Measurements from ENCODE around the gene SPATA31A5.
"Not testable (repeated sequence)": the region's sequence is repeated elsewhere in the genome, so short reads cannot be mapped to it uniquely, and the experiment has no call there.

Gene SPATA31A5

DNA sequence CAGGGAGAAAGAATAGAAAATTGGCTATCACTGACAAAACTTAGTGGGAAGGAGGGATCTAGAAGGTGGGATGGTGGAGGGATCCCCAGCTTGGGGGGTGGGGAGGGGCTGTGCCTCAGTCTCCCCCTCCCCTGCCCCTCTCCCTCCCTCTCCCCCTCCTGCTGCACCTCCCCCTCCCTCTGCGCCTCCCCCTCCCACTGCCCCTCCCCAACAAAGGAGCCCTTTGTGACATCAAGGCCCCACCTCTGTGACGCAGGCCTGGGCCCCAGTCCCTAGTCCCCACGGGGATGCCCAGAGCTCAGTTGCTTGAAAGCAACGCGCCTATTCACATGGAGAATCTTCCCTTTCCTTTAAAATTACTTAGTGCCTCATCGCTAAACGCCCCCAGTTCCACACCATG lies at the start of gene SPATA31A5:
TSS of gene SPATA31A5 (plus strand) at position 301 of the 400 bp plus-strand sequence. CDS start at position 330, 29 bp downstream.
- not testable (repeated sequence) for H3K27me3 Mint-ChIP-seq; H3K36me3 Mint-ChIP-seq (ENCODE audit: low read depth); ATAC-seq; DNase-seq; H3K9me3 Mint-ChIP-seq; H3K4me3 Mint-ChIP-seq; H3K4me1 Mint-ChIP-seq; H3K27ac Mint-ChIP-seq

DNA sequence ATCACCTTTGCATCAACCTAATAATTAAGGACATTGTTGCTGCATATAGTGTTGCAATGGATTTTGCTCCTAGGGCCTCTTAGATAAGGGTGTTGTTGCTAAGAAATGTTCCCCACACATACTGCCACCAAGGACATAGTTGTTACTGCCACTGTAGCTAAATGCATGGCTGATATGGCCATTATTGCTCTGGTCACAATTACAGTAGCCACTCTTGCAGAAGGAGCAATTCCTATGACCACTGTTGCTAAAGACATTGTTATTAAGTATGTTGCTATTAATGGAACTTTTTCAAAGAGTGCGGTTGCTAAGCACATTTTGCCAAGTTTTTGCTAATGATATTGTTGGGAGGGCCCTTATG lies 48.8 kb downstream of the SPATA31A5 start:
- H3K36me3 Mint-ChIP-seq (ENCODE audit: low read depth); H3K27ac Mint-ChIP-seq; H3K4me1 Mint-ChIP-seq; H3K27me3 Mint-ChIP-seq; H3K9me3 Mint-ChIP-seq; ATAC-seq; H3K4me3 Mint-ChIP-seq; DNase-seq: not testable (repeated sequence)

DNA sequence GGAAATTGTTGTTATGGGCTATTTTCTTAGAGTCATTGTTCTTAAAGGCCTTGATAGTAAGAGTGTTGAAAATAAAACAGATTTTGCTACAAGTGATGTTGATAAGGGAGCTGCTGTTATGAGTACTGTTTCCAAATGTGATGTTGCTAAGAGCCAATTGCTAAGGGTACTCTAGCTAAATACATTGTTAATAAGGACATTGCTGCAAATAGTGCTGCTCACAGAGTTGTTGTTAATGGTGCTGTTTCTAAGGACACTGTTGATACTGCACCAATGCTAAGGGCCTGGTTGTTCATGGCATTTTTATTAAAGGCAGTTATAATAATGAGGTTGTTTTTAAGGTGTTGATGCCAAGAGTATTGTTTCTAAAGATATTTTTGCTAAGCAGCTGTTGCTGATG lies 52.2 kb downstream of the SPATA31A5 start:
- not testable (repeated sequence) for DNase-seq; H3K36me3 Mint-ChIP-seq (ENCODE audit: low read depth); H3K9me3 Mint-ChIP-seq; H3K4me1 Mint-ChIP-seq; ATAC-seq; H3K27ac Mint-ChIP-seq; H3K4me3 Mint-ChIP-seq; H3K27me3 Mint-ChIP-seq

Measured in activated naive CD8-positive, alpha-beta T cell treated with anti-CD3 and anti-CD28 coated beads, Interleukin-2, amount 50 U/mL, for 24 hours (primary cell).